ENCODE data around the gene LRP8.
"Not testable (repeated sequence)": the region's sequence is repeated elsewhere in the genome, so short reads cannot be mapped to it uniquely, and the experiment has no call there.

LRP8 gene

GRCh38 chr1:53237638-53238037 is 90.2 kb downstream of the LRP8 start:
- in situ Hi-C loops (cut with MboI; ENCODE audit: low sequenced_read_pairs), result no loop called here

GRCh38 chr1:53220962-53221286 is 106.9 kb downstream of the LRP8 start:
- in situ Hi-C loops (cut with MboI; ENCODE audit: low sequenced_read_pairs), result no loop called here

GRCh38 chr1:53220171-53220961 is 107.5 kb downstream of the LRP8 start, which contains the start of gene CZIB:
TSS of gene CZIB (minus strand) at chr1:53220634. CDS start at chr1:53220575, 59 bp downstream.
- in situ Hi-C loops (cut with MboI; ENCODE audit: low sequenced_read_pairs), result no loop called here

- in situ Hi-C loops (cut with MboI; ENCODE audit: low sequenced_read_pairs), result no loop called here
Observed at GRCh38 chr1:53219711-53220110, 108.2 kb downstream of the LRP8 start.

- in situ Hi-C loops (cut with MboI; ENCODE audit: low sequenced_read_pairs), result no loop called here
Observed at GRCh38 chr1:53218201-53218600, 109.7 kb downstream of the LRP8 start.

- in situ Hi-C loops (cut with MboI; ENCODE audit: low sequenced_read_pairs), result no loop called here
Observed at GRCh38 chr1:53214376-53214940, 113.4 kb downstream of the LRP8 start.

- in situ Hi-C loops (cut with MboI; ENCODE audit: low sequenced_read_pairs), result no loop called here
Observed at GRCh38 chr1:53210954-53211353, 116.9 kb downstream of the LRP8 start.

- in situ Hi-C loops (cut with MboI; ENCODE audit: low sequenced_read_pairs), result no loop called here
Observed at GRCh38 chr1:53210352-53210751, 117.5 kb downstream of the LRP8 start.

GRCh38 chr1:53207726-53208125 is 120.1 kb downstream of the LRP8 start:
- in situ Hi-C loops (cut with MboI; ENCODE audit: low sequenced_read_pairs), result no loop called here

GRCh38 chr1:53206735-53207379 is 121.0 kb downstream of the LRP8 start:
- in situ Hi-C loops (cut with MboI; ENCODE audit: low sequenced_read_pairs), result no loop called here

- in situ Hi-C loops (cut with MboI; ENCODE audit: low sequenced_read_pairs), result not testable (repeated sequence)
Observed at GRCh38 chr1:53206083-53206685, 121.7 kb downstream of the LRP8 start.

- in situ Hi-C loops (cut with MboI; ENCODE audit: low sequenced_read_pairs), result not testable (repeated sequence)
Observed at GRCh38 chr1:53205496-53205895, 122.4 kb downstream of the LRP8 start.

- in situ Hi-C loops (cut with MboI; ENCODE audit: low sequenced_read_pairs), result no loop called here
Observed at GRCh38 chr1:53203466-53203865, 124.4 kb downstream of the LRP8 start.

GRCh38 chr1:53198241-53198651 is 129.6 kb downstream of the LRP8 start:
- in situ Hi-C loops (cut with MboI; ENCODE audit: low sequenced_read_pairs), result loop anchor here (25.0 kb wide), 1 partner anchor 286 kb away; the partner anchor contains the start of gene ECHDC2

GRCh38 chr1:53197291-53198200 is 130.3 kb downstream of the LRP8 start:
- in situ Hi-C loops (cut with MboI; ENCODE audit: low sequenced_read_pairs), result loop anchor here (25.0 kb wide), 1 partner anchor 285 kb away; the partner anchor contains the start of gene ECHDC2

GRCh38 chr1:53196485-53197290 is 131.2 kb downstream of the LRP8 start, which contains the start of gene CPT2:
TSS of gene CPT2 (plus strand) at chr1:53196824. CDS start at chr1:53196944, 120 bp downstream.
- in situ Hi-C loops (cut with MboI; ENCODE audit: low sequenced_read_pairs), result loop anchor here (25.0 kb wide), 1 partner anchor 284 kb away; the partner anchor contains the start of gene ECHDC2

GRCh38 chr1:53196017-53196484 is 131.8 kb downstream of the LRP8 start:
- in situ Hi-C loops (cut with MboI; ENCODE audit: low sequenced_read_pairs), result loop anchor here (25.0 kb wide), 1 partner anchor 284 kb away; the partner anchor contains the start of gene ECHDC2

- in situ Hi-C loops (cut with MboI; ENCODE audit: low sequenced_read_pairs), result loop anchor here (25.0 kb wide), 1 partner anchor 283 kb away; the partner anchor contains the start of gene ECHDC2
Observed at GRCh38 chr1:53195246-53196016, 132.4 kb downstream of the LRP8 start.

All from HL-60/S4 treated with phorbol 12-myristate 13-acetate at 8.2 ng/mL for 4 days and 3 days (cell line).